NOMO-1 treated with dmso at 0.1 percent for 144 hours (cell line): ENCODE results near the gene CMPK2.

ENCODE experiments used
- DNase-seq: peaks from one replicate; lab custom pipeline; 2025; ENCODE audit not compliant: unreplicated experiment; lab: John Stamatoyannopoulos, UW

The CMPK2 gene

DNA sequence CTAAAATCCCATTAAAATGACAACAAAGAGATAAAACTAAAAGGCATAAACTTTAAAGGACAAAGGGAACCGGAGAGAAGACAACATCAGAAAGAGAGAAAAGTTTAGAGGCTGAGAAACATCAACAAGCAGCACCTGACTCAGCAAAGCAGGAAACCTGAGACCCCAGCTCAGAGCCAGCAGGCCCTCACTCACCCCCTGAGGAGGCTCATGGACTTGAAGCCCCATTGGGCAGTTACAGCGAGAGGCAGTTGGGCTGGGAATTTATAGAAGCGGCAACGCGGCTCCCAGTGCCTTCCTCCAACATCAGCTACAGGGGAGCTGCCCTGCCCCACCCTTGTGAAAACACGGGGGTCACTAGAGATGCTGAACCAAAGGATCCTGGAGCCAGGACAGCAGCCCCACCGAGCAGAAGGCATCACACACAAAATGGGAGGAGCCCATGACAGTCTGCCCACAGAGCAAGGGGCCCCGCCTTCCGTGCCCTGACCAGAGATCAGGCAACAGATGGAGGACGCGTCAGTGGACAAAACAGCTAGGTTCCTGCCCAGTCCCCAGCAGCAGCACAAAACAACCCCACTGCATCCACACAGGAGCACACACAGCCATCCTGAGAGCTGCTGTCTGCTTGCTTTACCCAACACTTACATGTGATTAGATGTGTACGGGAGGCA is 52.7 kb downstream of the CMPK2 start:
- no peak for DNase-seq

DNA sequence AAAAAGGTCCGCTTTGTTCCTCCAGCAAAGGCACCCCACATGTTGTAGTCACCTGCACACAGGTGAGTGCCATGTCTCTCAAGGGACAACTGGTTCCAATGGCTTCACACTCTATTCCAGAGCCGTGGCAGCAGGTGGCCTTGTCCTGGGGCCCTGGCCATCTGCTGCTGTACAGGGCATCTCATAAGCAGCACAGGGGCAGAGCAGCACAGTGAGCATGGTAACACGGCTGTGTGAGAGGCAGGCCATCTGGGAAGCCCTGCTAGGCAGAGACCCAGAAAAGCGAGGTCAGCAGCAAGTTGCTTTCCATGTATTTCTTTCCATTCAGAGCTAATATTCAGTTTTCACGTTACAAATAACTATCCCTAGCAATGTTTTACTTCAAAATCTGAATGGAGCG is 54.7 kb downstream of the CMPK2 start:
- DNase-seq: no peak

DNA sequence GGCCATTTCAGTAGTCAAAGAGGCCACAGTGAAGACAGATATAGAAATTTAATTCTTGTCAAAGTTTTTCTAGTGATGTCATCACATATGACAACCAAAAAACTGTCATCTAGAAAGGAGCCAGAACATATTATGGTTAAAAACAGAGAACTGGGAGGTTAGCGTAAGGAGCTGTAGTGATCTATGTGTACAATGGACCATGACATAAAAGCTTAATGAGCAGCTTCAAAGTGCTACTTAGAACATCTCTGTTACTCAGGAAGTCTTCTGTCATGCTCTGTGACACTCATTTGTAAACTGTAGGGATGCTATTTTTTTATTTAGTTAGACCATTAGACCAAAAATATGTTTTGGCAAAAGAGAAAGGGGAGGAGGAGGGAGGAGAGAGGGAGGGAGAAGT is 57.3 kb downstream of the CMPK2 start:
- no peak for DNase-seq

DNA sequence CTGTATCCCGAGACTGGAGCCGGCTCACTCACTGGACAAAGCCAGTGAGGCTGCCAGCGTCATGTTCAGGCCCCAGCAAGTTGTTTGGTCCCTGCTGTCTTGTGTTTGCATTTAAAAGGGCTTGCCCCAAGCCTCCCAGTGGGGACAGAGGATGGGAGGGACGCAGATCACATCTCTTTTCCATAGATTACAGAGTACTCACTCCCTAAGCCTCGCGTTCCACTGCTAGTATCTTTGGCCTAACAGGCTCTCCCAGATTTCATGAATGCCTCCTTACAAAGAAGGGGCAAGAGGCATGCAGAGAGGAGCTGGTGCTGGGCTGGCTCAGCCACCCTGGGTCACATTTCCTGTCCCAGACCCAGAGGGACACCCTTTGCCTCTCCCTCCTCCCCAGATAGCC is 59.1 kb downstream of the CMPK2 start:
- no peak for DNase-seq

DNA sequence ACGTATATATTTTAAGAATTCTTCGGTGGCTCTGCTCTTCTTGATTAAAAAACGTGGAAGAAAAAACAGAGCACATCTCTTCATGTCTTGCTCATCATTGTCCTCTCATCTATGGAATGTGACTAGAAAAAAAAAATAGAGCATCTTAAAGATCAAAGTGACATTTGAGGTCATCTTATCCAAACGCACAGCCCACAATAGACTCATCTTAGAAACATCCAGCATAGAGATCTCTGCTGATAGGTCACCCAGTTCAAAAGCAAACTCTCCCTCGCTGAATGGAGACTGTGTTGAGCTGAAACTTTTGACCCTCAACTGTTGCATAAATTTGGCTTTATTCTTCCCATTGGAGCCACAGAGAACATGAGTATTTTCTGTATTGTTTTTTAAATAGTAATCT is 65.2 kb downstream of the CMPK2 start:
- DNase-seq: no peak
